HG03520 (cell line): Measurements from ENCODE around the gene SBSN.
A peak's percentile ranks its signal among the peaks of the same experiment; 100 is the strongest.

Experiments used
- ATAC-seq: cut with Tn5 transposase; IDR thresholded peaks from one replicate; pipeline ENCODE4 v1.9.1; 2021; ENCODE audit warnings: mild to moderate bottlenecking, moderate library complexity; ENCODE audit not compliant: unreplicated experiment

The SBSN gene

DNA sequence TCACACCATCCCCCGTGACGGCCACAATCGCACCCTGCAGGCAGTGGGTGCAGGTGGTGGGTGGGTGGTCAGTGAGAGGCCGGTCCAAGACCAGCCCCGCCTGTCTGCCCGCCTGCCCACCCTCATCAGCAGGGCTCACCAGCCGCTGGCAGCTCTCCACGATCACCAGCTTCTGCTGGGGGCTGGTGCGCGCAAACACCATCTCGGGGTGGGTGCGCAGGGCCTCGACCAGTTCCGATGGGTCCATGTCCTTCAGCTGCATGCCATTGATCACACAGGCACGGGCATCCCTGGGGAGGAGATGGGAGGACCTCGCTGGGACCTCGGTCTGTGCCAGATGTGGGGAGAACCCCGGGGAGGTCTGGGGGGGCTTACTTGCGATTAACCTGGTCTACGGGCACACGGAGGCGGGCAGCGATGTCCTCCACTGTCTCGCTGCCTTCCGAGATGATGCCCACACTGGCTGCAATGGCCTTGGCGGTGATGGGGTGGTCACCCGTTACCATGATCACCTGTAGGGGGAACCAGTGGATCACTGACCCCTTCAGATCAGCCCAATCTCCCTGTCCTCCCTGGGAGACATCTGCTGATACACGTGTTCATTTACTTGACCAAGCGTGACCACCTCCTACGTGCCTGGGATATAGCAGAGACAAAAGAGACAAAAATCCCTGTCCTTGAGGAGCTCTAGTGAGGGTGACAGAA, 27.3 kb upstream of the SBSN start:
- no peak for ATAC-seq

DNA sequence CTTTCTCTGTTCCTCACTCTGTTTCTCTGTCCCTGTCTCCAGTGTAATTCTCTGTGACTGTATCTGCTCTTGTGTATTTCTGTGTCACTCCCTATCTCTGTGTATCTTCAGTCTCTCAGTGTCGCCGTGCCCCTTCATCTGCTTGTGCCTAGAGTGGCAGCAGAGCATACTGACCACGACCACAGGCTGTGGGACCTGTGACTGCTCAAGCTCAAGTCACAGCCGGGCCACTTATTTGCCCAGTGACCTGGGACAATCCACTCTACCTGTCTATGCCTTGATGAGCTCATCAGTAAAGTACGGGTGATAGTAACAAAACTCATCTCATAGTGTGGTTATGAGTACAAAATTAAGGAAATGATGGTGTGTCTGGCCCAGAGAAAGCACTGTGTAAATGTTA, 26.0 kb upstream of the SBSN start:
- ATAC-seq, result no peak

DNA sequence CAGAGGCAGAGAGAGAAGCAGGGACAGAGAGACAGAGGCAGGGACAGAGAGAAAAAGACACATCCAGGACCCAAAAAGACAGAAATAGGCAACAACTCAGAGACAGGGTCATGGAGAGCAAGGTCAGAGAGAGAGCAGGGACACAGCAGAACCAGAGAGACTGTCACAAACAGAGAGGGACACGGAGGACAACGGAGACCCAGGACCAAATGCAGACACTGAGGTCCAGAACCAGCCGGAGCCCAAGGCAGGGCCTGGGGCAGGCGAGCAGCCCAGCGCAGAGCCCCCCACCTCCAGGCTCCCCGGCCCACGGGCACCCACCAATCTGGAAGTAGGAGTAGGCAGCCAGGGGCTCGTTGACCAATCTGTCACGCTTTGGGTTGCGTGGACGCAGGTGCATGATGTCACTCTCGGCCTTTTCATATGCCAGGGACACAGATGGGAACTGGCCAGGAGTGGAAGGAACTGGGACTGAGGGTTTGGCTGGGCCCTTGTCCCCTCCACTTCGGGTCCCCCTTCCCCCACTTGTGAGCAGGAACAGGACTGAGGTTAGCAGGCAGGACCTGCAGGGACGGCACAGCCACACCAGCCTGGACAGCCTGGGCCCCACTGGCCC, 25.4 kb upstream of the SBSN start:
- no peak for ATAC-seq

DNA sequence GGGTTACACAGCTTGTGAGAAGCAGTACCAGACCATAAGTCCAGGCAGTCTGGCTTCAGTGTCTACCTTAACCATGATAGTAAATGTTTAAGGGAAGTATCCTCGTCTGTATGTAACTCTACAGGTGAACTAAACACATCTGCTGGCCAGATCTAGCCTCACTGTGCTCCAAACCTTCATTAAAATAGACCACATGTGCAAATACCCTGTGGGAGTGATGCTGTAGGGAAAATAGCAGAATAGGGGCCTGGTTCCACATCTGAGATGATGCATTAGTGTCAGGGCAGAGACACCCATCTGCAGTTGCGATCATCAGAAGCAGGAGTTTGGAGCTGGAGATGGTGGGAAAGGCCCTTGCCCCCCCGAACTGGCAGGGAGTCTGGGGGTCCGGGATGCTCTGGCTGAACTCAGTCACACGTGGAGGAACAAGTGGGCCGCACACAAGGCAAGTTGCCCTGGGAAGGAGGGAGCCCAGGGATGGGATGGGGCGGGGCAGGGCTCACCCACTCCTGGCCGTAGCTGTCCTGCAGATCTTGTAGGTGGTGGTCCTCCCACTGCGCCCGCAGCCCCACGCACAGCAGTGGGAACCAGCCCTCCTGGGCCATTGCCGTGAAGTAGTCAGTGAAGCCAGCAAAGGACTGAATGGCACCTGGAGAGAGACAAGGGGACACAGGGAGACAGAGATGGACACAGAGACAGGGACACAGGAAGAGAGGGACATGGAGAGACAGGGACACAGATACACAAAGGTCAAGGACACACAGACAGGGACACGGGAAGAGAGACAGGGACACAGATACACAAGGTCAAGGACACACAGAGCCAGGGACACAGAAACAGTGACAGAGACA, 24.6 kb upstream of the SBSN start:
- no peak for ATAC-seq

DNA sequence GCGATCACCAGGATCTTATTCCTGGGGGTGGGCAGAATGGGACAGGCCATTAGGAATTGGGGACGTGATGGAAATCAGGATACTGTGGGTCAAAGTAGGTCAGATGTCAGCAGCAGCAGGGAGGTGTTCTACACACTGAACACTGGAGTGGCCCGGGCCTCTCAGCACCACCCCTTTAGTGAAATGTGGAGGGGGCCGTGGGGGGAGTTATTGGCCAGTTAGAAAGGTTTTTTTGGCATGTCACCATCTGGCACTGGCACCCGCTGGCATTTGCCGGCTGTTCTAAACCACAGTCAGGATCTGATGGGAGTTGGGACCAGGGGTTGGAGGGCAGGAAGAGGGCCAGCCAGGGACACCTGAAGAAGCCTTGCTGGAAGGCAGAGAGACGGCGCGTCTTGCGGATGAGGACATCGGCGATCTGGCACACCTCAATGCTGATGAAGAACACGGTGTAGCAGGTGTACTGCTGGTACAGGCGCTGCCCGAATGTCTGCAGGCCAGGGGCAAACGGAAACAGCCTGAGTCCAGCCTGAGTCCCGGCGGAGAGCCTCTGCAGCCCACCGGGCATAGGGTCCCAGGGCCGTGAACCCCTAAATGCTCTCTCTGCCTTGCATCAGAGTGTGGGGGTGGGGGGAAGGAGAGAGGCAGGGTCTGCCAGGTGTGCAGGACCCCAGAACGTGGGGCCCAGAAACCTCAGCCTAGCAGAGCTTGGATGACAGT, 23.1 kb upstream of the SBSN start:
- no peak for ATAC-seq

DNA sequence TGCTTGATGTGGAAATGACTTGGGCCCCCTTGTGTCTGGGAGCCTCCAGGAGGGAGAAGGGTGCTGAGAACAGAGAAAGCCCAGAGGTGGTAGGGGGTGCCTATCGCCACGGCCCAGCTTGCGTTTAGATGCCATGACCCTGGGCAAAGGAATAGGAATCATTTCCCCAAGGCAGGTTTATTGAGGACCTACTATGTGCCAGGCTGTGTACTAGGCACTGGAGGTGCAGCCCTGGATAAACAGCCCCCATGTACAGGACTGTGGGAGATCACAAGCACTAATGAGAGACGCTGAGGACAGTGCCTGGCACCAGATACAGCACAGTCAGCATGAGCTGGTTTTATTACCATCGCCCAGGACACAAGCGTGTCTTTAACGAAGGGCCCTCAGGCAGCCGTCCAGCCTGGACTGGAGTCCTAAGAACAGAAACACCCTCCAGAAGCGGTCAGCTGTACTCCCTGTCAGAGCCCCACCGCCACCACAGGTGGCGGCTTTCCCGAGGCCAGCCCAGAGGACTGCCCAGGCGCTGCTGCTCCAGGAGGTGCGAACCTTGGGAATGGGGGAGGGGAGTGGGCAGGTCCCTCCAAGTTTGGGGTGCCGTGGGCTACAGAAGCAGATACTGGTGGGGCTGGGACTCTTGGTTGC, 21.9 kb upstream of the SBSN start:
- no peak for ATAC-seq

DNA sequence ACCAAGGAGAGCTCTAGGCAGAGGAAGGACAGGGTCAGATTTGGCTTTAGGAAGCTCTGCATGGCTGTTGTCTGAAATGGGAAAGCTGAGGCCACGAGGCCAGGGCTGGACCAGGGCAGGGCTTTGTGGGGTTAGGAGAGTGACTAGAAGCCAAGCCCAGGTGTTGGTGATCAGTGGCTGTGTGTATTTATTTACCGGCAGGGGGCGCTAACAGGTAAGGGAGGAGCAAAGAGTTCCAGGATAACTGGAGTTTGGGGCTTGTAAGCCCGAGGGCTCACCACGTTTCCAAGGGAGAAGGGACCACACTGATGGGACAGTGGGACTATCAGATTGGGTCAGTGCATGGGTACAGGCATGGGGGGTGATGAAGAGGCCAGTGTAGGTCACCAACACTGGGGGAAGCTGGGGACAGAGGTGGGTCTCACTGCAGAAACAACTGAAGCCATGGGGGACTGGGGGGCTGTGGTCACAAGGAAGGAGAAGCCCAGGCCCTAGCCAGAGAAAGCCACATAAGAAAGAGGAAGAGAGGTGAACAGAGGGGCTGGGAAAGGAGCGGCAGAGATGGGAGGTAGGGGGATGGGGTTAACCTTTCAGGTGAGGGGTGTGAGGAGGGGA, 21.2 kb upstream of the SBSN start:
- ATAC-seq, result no peak

DNA sequence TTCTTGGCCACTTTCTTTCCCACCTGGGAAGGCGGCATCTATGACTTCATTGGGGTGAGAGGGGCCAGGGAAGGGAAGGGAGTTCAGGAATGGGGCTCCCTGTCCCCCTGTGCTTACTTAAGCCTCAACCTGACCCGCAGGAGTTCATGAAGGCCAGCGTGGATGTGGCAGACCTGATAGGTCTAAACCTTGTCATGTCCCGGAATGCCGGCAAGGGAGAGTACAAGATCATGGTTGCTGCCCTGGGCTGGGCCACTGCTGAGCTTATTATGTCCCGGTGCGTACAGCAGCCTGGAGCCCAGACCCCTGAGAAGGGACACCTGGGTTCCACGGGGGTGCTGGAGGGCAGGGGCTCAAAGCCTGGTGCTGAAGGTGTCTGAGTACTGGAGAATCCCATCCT, 18.4 kb upstream of the SBSN start:
- ATAC-seq, result no peak

DNA sequence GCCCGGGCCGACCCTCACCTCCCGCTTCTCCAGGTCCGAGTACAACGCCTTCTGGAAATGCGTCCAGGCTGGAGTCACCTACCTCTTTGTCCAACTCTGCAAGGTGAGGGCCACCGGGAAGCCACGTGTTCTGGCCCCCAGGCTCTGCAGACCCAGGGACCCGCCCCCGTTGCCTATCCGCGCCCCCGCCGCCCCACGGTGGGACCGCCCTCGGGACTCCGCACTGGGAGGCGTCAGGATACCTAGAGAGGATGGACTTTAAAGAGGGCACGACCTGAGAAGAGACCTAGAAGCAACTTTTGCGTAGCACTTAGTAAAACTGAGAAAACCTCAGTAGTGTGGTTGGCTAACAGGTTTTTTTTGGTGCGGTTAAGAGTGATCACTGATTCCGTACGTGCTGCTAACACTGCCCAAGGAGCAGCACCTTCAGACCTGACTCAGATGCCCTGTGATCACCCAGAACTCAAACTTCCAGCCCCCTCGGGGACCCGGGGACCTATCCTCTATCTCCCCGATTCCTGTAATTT, 17.8 kb upstream of the SBSN start:
- peak; percentile 29 for ATAC-seq

DNA sequence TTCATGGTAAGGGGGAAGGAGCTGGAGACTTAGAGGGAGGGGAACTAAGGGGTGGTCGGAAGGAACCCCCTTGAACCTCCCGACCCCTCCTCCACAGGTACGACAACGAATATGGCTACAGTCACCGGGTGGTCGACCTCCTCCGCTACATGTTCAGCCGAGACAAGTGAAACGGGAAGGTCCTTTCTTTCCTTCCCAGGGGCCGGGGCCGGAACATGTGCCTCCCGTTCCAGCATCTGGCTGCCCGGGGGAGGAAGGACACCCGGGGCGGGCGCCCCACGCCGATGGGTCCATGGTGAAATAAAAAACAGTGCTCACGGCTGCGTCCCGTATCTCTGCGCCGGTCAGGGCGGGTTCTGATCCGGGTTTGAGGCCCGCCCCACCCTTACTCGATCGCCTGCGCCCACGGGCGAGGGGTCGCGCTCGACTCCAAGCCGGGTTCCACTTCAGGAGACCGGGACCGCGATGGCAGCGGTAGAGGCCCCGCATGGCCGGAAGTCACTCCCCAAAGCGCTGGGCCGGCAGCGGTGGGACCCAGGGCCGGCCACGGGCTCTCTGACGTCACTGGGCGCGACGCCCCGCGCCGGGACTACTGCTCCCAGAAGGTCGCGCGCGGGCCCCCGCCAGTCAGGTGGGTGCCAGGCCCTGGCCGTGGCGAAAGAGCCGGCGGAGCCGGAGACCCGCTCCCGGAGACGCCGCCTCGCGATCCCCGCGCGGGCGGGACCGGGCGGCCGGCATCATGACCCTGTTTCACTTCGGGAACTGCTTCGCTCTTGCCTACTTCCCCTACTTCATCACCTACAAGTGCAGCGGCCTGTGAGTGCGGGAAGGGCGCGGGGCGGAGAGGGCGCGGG, 17.1 kb upstream of the SBSN start, which contains the start of gene TMEM147:
Gene TMEM147, plus strand, starts transcription at position 626 of the 854 bp plus-strand sequence. Its CDS starts 114 bp downstream, at position 740.
- ATAC-seq, result peak; percentile 75

DNA sequence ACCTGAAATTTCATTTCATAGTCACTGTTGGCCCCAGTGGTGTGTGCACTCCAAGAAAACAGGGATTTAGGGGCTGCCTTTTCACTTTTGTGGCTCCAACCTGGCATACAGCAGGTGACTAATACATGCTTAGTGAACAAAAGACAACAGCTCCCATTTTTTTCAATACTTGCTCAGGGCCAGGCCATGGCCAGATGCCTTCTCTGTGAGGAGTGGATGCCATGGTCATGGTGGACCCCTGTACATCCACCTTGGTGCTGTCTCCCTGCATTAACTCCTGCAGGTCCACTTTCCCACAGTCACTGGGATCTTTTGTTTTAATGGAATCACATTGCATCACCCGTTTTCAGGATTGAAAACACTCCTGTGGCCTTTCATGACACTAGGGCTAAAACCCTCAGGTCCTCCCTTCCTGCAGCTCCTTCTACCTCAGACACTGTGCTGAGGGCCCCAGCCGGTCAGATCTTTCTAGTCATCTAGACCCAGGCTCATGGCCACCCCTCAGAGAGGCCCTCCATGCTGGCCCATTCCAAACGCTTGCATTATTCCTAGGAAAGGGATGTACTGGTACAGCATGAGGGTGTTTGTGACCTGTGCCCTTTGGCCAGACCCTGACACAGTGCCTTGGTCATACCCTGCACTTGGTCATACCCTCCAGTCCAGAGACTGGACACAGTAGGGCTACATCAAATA, 16.1 kb upstream of the SBSN start:
- no peak for ATAC-seq

DNA sequence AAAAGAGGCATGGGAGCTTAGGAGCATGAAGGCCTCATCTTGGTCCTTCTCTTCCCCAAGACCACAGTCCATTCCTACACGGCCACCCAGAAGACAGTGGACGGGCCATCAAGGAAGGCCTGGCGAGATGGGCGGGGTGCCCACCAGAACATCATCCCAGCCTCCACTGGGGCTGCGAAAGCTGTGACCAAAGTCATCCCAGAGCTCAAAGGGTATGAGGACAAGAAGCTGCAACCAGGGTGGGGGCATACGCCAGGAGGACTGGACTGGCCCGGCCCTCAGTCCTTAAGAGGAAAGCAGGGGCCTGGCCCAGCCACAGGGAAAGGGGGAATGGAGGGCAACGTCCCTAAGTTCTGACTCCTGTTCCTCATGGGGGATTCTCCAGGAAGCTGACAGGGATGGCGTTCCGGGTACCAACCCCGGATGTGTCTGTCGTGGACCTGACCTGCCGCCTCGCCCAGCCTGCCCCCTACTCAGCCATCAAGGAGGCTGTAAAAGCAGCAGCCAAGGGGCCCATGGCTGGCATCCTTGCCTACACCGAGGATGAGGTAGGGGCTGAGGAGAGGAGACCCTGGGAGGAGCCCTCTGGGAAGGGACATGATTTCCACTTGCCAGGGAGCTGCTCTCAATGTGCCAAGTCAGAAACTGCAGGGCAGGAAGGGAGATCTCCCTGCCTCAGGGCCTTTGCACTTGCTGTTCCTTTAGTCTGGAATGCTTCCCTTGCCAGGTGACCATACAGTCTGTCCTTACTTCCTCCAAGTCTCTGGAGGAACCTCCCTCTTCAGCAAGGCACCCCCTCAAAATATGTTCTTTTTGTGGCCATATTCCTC, 15.4 kb upstream of the SBSN start:
- ATAC-seq, result no peak

DNA sequence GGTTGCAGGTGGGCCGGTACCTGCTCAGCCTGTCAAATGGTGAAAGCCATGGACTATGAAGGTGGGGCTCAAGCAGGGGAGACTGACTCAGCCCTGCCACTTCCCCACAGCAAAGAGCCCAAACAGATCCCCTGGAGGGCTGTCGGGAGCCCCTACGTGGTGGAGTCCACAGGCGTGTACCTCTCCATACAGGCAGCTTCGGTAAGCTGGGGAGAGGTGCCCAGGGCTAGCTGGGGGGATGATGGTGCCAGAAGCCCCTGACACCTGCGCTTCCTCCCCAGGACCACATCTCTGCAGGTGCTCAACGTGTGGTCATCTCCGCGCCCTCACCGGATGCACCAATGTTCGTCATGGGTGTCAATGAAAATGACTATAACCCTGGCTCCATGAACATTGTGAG, 14.1 kb upstream of the SBSN start:
- ATAC-seq, result no peak

DNA sequence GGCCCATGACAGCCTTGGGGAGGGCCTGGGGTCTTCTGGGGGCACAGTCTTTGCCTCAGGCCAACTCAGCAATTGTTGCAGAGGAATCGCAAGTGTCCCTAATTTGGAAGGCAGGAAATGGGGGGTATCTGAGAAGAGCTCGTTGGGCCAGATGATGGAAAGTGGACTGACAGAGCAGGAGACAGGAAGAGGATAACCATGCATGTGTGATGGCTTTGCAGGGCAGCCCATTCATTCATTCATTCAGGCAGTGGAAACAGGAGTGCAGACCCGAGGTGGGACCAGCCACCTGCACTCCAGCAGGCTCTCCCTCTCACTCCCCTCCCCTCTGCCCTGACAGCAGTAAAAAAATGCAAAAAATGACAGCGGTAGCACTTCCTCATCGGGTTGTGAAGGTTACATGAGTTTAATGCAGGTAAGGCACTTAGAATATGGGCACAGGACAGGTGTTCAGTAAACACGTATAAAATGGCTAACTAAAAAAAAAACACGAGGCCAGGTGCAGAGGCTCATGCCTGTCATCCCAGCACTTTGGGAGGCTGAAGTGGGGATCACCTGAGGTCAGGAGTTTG, 12.3 kb upstream of the SBSN start:
- ATAC-seq, result no peak

DNA sequence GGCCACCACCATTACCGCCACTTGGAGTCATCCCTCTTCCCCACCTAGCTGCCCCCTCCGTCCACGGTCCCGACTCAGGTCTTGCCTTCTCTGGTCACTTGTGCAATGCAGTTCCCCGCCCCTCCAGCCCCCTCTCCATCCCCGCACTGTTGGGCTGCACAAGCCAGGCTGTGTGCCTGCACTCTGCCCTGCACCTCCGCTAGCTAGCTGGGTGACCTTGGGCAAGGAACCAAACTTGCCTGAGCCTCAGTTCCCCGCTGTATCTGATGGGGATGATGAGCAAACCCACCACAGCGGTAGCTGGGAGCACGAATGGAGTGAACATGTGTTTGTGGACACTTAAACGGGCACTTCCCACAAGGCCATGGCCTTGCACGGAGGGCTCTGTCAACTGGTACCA, 11.7 kb upstream of the SBSN start:
- ATAC-seq, result no peak

DNA sequence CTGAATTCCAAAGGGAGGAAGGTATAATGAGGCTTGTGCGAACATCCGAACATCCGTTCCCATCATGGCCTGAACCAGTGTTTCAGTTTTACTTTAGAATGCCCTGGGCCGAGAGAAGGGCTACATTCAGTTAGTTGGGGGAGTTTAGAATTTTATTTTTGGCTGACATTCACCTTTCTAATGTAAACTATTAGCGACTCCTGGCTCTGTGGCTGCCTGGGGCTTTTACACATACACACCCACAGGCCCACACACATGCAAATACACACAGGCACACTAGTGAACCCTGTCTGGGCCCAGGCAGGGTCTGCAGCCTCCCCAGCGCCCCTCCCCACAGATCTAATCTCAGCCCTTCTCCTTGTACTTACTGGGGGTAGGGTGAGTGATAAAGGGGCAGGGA, 11.2 kb upstream of the SBSN start:
- ATAC-seq, result no peak

DNA sequence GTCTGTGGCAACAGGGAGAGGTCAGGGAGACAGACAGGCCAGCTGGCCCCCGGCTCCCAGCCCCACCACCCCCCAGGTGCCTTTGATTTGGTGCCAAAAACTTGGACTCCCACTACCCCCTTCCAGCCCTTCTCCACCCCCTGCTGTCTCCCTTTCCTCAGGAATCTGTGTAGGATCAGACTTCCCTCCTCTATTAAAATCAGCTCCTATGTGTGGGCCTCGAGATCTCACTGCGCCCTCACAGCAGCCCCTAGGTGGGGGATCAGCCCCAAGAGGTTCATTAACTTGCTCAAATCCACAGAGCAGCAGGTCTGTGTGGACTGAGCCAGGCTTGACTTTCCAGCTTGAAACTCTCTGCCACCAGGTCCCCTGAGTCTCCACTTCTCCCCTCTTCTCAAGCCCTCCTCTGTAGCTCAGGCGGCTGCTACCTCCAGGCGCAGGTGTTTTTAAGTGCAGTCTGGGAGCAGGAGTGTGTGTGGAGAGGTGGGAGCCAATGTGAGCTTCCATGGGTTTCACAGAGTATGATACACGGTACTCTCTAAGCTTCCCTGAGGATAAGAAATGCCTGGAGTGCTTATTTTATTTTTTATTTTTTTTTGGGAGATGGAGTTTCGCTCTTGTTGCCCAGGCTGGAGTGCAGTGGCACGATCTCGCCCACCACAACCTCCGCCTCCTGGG, 6.8 kb upstream of the SBSN start:
- no peak for ATAC-seq
